KMS-11 (cell line): ENCODE results near the gene RC3H2.

Experiments
- H2AFZ ChIP-seq: fragments of 200-600 bp; sonication (generic); 2 replicates; pipeline ENCODE4 v1.6.1; 2016; ENCODE audit warnings: antibody characterized with exemption, mixed run types, low read depth
- H3K27ac ChIP-seq: fragments of 200-600 bp; sonication (generic); 2 replicates; pipeline ENCODE4 v1.6.1; 2016; ENCODE audit warnings: mild to moderate bottlenecking, mixed run types
- H3K27me3 ChIP-seq: fragments of 200-600 bp; sonication (generic); 2 replicates; pipeline ENCODE4 v1.6.1; 2017; ENCODE audit warnings: mild to moderate bottlenecking, low read depth, mixed run types, moderate library complexity; ENCODE audit not compliant: insufficient read depth
- H3K36me3 ChIP-seq: fragments of 200-600 bp; sonication (generic); 2 replicates; pipeline ENCODE4 v1.6.1; 2017; ENCODE audit warnings: mild to moderate bottlenecking, mixed run types; ENCODE audit not compliant: insufficient read depth
- H3K4me1 ChIP-seq: fragments of 200-600 bp; sonication (generic); 2 replicates; pipeline ENCODE4 v1.6.1; 2016; ENCODE audit warnings: mild to moderate bottlenecking, low read depth, mixed run types; ENCODE audit not compliant: poor library complexity, severe bottlenecking
- H3K4me2 ChIP-seq: fragments of 200-600 bp; sonication (generic); 2 replicates; pipeline ENCODE4 v1.7.0; 2016; ENCODE audit warnings: mild to moderate bottlenecking, mixed run types
- H3K4me3 ChIP-seq: fragments of 200-600 bp; sonication (generic); IDR thresholded peaks from 2 replicates; pipeline ENCODE4 v1.6.1; 2017; ENCODE audit warnings: low read depth, low read length, mixed read lengths; ENCODE audit not compliant: insufficient read depth
- H3K79me2 ChIP-seq: fragments of 200-600 bp; sonication (generic); 2 replicates; pipeline ENCODE4 v1.6.1; 2016; ENCODE audit warnings: low read depth, mixed run types; ENCODE audit not compliant: insufficient read depth
- H3K9ac ChIP-seq: fragments of 200-600 bp; sonication (generic); 2 replicates; pipeline ENCODE4 v1.6.1; 2016; ENCODE audit warnings: mild to moderate bottlenecking, mixed run types
- H4K20me1 ChIP-seq: fragments of 200-600 bp; sonication (generic); 2 replicates; pipeline ENCODE4 v1.6.1; 2016; ENCODE audit warnings: mild to moderate bottlenecking, mixed run types; ENCODE audit not compliant: insufficient read depth
- CTCF ChIP-seq: fragments of 200-600 bp; sonication (generic); conservative IDR thresholded peaks from 2 replicates; pipeline ENCODE4 v1.6.1; 2017; ENCODE audit warnings: low read depth, mild to moderate bottlenecking, antibody characterized with exemption, low read length, moderate library complexity, mixed read lengths

Gene RC3H2

GRCh38 chr9:122936883-122937282 is 31.7 kb upstream of the RC3H2 start:
- Histone ChIP-seq H3K4me2 (no peak overlapping the region), H4K20me1 (no peaks in the 10 kb centered on the region), H3K79me2 (peaks cover 43% of the 10 kb centered on the region), H3K4me1 (peaks cover 30% of the 10 kb centered on the region), H3K27ac (no peak overlapping the region), H3K27me3 (no peaks in the 10 kb centered on the region), H3K36me3 (no peaks in the 10 kb centered on the region), H3K9ac (no peak overlapping the region), H3K4me3 (no peak overlapping the region), H2AFZ (no peak overlapping the region)
- no peak for TF ChIP-seq CTCF

- Histone ChIP-seq H3K27me3 (no peaks in the 10 kb centered on the region), H3K79me2 (peaks cover 40% of the 10 kb centered on the region), H3K36me3 (no peaks in the 10 kb centered on the region), H3K4me2 (no peak overlapping the region), H3K9ac (no peak overlapping the region), H2AFZ (no peak overlapping the region), H3K27ac (no peak overlapping the region), H3K4me1 (peaks cover 26% of the 10 kb centered on the region), H3K4me3 (no peak overlapping the region), H4K20me1 (no peaks in the 10 kb centered on the region)
- TF ChIP-seq CTCF: no peak
These were observed 31.3 kb upstream of the RC3H2 start for GRCh38 chr9:122936464-122936863.

- Histone ChIP-seq H3K4me3 (peak within 1 kb of the TSS; percentile 30), H3K27me3 (no peaks in the 10 kb centered on the region), H3K79me2 (peaks cover 35% of the 10 kb centered on the region), H4K20me1 (no peaks in the 10 kb centered on the region), H3K9ac (peak within 1 kb of the TSS; percentile 62), H3K36me3 (no peaks in the 10 kb centered on the region), H3K4me1 (peaks cover 22% of the 10 kb centered on the region), H3K27ac (peak within 1 kb of the TSS; percentile 46), H2AFZ (peak within 1 kb of the TSS; percentile 68), H3K4me2 (peak within 1 kb of the TSS; percentile 89)
- no peak for TF ChIP-seq CTCF
These were observed 26.3 kb upstream of the RC3H2 start, which contains the start of gene ZBTB26 for GRCh38 chr9:122931226-122932121. Gene ZBTB26, minus strand, starts transcription at chr9:122931512. Its CDS starts 11,578 bp downstream, at chr9:122919934.

- Histone ChIP-seq H4K20me1 (no peaks in the 10 kb centered on the region), H3K27ac (peak overlapping the region; percentile 46), H3K4me1 (peaks cover 22% of the 10 kb centered on the region), H2AFZ (peak overlapping the region; percentile 68), H3K27me3 (no peaks in the 10 kb centered on the region), H3K4me3 (peak overlapping the region; percentile 30), H3K36me3 (no peaks in the 10 kb centered on the region), H3K79me2 (peaks cover 35% of the 10 kb centered on the region), H3K4me2 (peak overlapping the region; percentile 89), H3K9ac (peak overlapping the region; percentile 62)
- no peak for TF ChIP-seq CTCF
These were observed 25.5 kb upstream of the RC3H2 start for GRCh38 chr9:122930541-122931225.
